ENCODE data around the gene CEP85L.

DNA sequence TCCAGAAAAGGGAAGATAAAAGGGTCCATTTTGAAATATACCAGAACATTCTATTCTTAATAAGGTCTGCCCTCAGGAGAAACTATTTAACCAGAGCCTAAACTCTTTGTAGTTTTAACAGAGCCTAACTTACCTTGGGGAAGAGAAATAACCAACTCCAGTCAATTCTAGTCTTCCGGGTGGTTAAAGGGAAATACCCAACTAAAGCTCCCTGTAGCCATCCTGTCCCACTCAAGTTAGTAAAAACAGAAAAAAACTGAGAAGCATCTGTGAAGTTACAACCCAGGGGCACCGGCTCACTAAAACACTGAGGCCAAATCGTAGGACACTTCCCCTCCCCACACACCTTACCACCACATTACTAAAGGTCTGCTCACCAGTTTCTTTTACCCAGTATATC lies 23.7 kb downstream of the CEP85L start:
- TF ChIP-seq RAD21 (IDR thresholded peaks at IDR 0.05; ENCODE audit: insufficient read depth, low read depth, low read length) (no peak), SREBF2 (IDR thresholded peaks at IDR 0.05; ENCODE audit: low read length) (no peak), POLR2A (IDR thresholded peaks at IDR 0.05; ENCODE audit: low read depth, low read length) (no peak), JUNB (IDR thresholded peaks at IDR 0.05) (no peak), MEF2A (IDR thresholded peaks at IDR 0.05; ENCODE audit: insufficient read depth, low read depth, low read length) (no peak), HCFC1 (IDR thresholded peaks at IDR 0.05; ENCODE audit: low read length) (no peak), MXI1 (IDR thresholded peaks at IDR 0.05; ENCODE audit: low read depth, low read length) (no peak), POLR2AphosphoS5 (IDR thresholded peaks at IDR 0.05; ENCODE audit: low read length) (no peak), GABPA (IDR thresholded peaks at IDR 0.05; ENCODE audit: low read depth) (no peak)
- TF ChIP-seq, protein P1, sequence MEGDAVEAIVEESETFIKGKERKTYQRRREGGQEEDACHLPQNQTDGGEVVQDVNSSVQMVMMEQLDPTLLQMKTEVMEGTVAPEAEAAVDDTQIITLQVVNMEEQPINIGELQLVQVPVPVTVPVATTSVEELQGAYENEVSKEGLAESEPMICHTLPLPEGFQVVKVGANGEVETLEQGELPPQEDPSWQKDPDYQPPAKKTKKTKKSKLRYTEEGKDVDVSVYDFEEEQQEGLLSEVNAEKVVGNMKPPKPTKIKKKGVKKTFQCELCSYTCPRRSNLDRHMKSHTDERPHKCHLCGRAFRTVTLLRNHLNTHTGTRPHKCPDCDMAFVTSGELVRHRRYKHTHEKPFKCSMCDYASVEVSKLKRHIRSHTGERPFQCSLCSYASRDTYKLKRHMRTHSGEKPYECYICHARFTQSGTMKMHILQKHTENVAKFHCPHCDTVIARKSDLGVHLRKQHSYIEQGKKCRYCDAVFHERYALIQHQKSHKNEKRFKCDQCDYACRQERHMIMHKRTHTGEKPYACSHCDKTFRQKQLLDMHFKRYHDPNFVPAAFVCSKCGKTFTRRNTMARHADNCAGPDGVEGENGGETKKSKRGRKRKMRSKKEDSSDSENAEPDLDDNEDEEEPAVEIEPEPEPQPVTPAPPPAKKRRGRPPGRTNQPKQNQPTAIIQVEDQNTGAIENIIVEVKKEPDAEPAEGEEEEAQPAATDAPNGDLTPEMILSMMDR (IDR thresholded peaks at IDR 0.05 in 2 of 3, conservative IDR thresholded peaks at IDR 0.05 in 1 of 3; ENCODE audit: control insufficient read depth in 2 of 3, extremely low read depth in 1 of 3, insufficient read depth in 1 of 3, low read depth in 3 of 3, low read length in 3 of 3): no peak

All from GM12878 (cell line).